H9 (cell line): ENCODE measurements around the gene INPP5A. TPM values are rescaled to one million over a fixed set of nuclear protein-coding genes. Genes with fewer than 3 reads are reported as not detected.

Source experiments
- DNase-seq: peaks from one replicate; pipeline ENCODE4 v3.0.0-alpha.2; 2017
- H2AFZ ChIP-seq: one replicate; pipeline ENCODE4 v1.6.1; 2013; ENCODE audit warnings: mild to moderate bottlenecking, low read length, control low read depth, moderate library complexity
- H2AK5ac ChIP-seq: 2 replicates; pipeline ENCODE4 v1.6.1; 2013; ENCODE audit warnings: low read length, control low read depth, mixed read lengths; ENCODE audit not compliant: insufficient read length
- H2BK120ac ChIP-seq: one replicate; pipeline ENCODE4 v1.6.1; 2013; ENCODE audit warnings: low read depth, mild to moderate bottlenecking, low read length, control low read depth, inconsistent platforms; ENCODE audit not compliant: poor library complexity, severe bottlenecking
- H2BK12ac ChIP-seq: 2 replicates; pipeline ENCODE4 v1.6.1; 2013; ENCODE audit warnings: low read length, control low read depth, mixed read lengths, low read depth; ENCODE audit not compliant: insufficient read length
- H2BK15ac ChIP-seq: 2 replicates; pipeline ENCODE4 v1.6.1; 2013; ENCODE audit warnings: low read depth, low read length, control low read depth
- H2BK20ac ChIP-seq: one replicate; pipeline ENCODE4 v1.6.1; 2013; ENCODE audit warnings: low read depth, mild to moderate bottlenecking, low read length, control low read depth, inconsistent platforms; ENCODE audit not compliant: poor library complexity, severe bottlenecking
- H2BK5ac ChIP-seq: 2 replicates; pipeline ENCODE4 v1.6.1; 2013; ENCODE audit warnings: low read length, control low read depth, mixed read lengths; ENCODE audit not compliant: insufficient read length
- H3K14ac ChIP-seq: 2 replicates; pipeline ENCODE4 v1.6.1; 2013; ENCODE audit warnings: low read length, control low read depth; ENCODE audit not compliant: insufficient read depth
- H3K18ac ChIP-seq: 2 replicates; pipeline ENCODE4 v1.6.1; 2013; ENCODE audit warnings: low read depth, mild to moderate bottlenecking, mixed read lengths, low read length, control low read depth; ENCODE audit not compliant: insufficient read length
- H3K23ac ChIP-seq: 2 replicates; pipeline ENCODE4 v1.6.1; 2013; ENCODE audit warnings: low read length, control low read depth, mixed read lengths, low read depth; ENCODE audit not compliant: insufficient read length
- H3K23me2 ChIP-seq: 2 replicates; pipeline ENCODE4 v1.6.1; 2013; ENCODE audit warnings: low read depth, mild to moderate bottlenecking, mixed read lengths, low read length, control low read depth; ENCODE audit not compliant: insufficient read length, poor library complexity, severe bottlenecking
- H3K27ac ChIP-seq: 2 replicates; pipeline ENCODE4 v1.5.1; 2013; ENCODE audit warnings: low read length, control low read depth, mixed read lengths, low read depth; ENCODE audit not compliant: insufficient read length
- H3K27me3 ChIP-seq: 2 replicates; pipeline ENCODE4 v1.6.1; 2013; ENCODE audit warnings: low read length, control low read depth, inconsistent platforms; ENCODE audit not compliant: insufficient read depth
- H3K4ac ChIP-seq: 2 replicates; pipeline ENCODE4 v1.6.1; 2013; ENCODE audit warnings: low read depth, mild to moderate bottlenecking, control low read depth, inconsistent platforms, low read length, moderate library complexity
- H3K4me1 ChIP-seq: 2 replicates; pipeline ENCODE4 v1.6.1; 2013; ENCODE audit warnings: low read length, control low read depth, inconsistent platforms; ENCODE audit not compliant: insufficient read depth
- H3K4me2 ChIP-seq: 2 replicates; pipeline ENCODE4 v1.6.1; 2013; ENCODE audit warnings: low read length, control low read depth, mixed read lengths; ENCODE audit not compliant: insufficient read length, insufficient read depth
- H3K56ac ChIP-seq: 2 replicates; pipeline ENCODE4 v1.6.1; 2013; ENCODE audit warnings: low read depth, mild to moderate bottlenecking, mixed read lengths, low read length, control low read depth; ENCODE audit not compliant: insufficient read length
- H3K79me1 ChIP-seq: 2 replicates; pipeline ENCODE4 v1.6.1; 2013; ENCODE audit warnings: low read depth, mild to moderate bottlenecking, moderate library complexity, low read length, control low read depth, inconsistent platforms; ENCODE audit not compliant: insufficient read depth, poor library complexity, severe bottlenecking
- H3K79me2 ChIP-seq: 2 replicates; pipeline ENCODE4 v1.6.1; 2013; ENCODE audit warnings: low read length, control low read depth, inconsistent platforms; ENCODE audit not compliant: insufficient read depth
- H3K9ac ChIP-seq: 2 replicates; pipeline ENCODE4 v1.6.1; 2013; ENCODE audit warnings: low read length, control low read depth, mixed read lengths; ENCODE audit not compliant: insufficient read length; ENCODE audit errors: extremely low read depth
- H3K9me3 ChIP-seq: one replicate; pipeline ENCODE4 v1.6.1; 2013; ENCODE audit warnings: low read depth, low read length, inconsistent platforms; ENCODE audit not compliant: control insufficient read depth
- H3T11ph ChIP-seq: one replicate; pipeline ENCODE4 v1.6.1; 2013; ENCODE audit warnings: mild to moderate bottlenecking, low read length, control low read depth, inconsistent platforms
- H4K20me1 ChIP-seq: one replicate; pipeline ENCODE4 v1.6.1; 2013; ENCODE audit not compliant: control insufficient read depth, insufficient read length, insufficient read depth
- H4K5ac ChIP-seq: 2 replicates; pipeline ENCODE4 v1.6.1; 2013; ENCODE audit warnings: low read depth, mild to moderate bottlenecking, mixed read lengths, low read length, control low read depth; ENCODE audit not compliant: insufficient read length
- H4K8ac ChIP-seq: replicated peaks from 2 replicates; pipeline ENCODE4 v1.6.1; 2013; ENCODE audit warnings: low read length, control low read depth, mixed read lengths, low read depth; ENCODE audit not compliant: insufficient read length
- H4K91ac ChIP-seq: 2 replicates; pipeline ENCODE4 v1.6.1; 2013; ENCODE audit warnings: low read depth, mild to moderate bottlenecking, moderate library complexity, mixed read lengths, low read length, control low read depth; ENCODE audit not compliant: insufficient read length
- H3K27ac Mint-ChIP-seq, 3 experiments: 2 replicates in 2 of 3; 3 replicates in 1 of 3; pipeline ENCODE4 v1.8.0; 2020 to 2021; ENCODE audit warnings: mixed read lengths in 3 of 3, mild to moderate bottlenecking in 1 of 3, moderate library complexity in 1 of 3
- H3K27me3 Mint-ChIP-seq: 2 replicates; pipeline ENCODE4 v1.8.0; 2021; ENCODE audit warnings: low read depth, mild to moderate bottlenecking, moderate library complexity, mixed read lengths
- H3K36me3 Mint-ChIP-seq, 3 experiments: 2 replicates in 2 of 3; 3 replicates in 1 of 3; pipeline ENCODE4 v1.8.0; 2020 to 2021; ENCODE audit warnings: low read depth in 3 of 3, mixed read lengths in 3 of 3; ENCODE audit not compliant: insufficient read depth in 1 of 3
- H3K4me1 Mint-ChIP-seq, 2 experiments: 2 replicates each; pipeline ENCODE4 v1.8.0; 2020; ENCODE audit warnings: mixed read lengths in 2 of 2
- H3K4me3 Mint-ChIP-seq, 2 experiments: 2 replicates in 1 of 2; 3 replicates in 1 of 2; pipeline ENCODE4 v1.8.0; 2020 to 2021; ENCODE audit warnings: mild to moderate bottlenecking in 2 of 2, mixed read lengths in 2 of 2, moderate library complexity in 1 of 2
- H3K9me3 Mint-ChIP-seq, 2 experiments: 2 replicates in 1 of 2; 3 replicates in 1 of 2; pipeline ENCODE4 v1.8.0; 2020; ENCODE audit warnings: mild to moderate bottlenecking in 2 of 2, mixed read lengths in 2 of 2, moderate library complexity in 1 of 2
- CTCF ChIP-seq: fragments of 200-600 bp; sonication (generic); conservative IDR thresholded peaks from 3 replicates; pipeline ENCODE4 v1.8.0; 2021; ENCODE audit warnings: antibody characterized with exemption, mild to moderate bottlenecking
- WGBS: extraction: QIAGEN DNeasy Blood & Tissue Kit; methylation state at CpG from one replicate; pipeline ENCODE4 v1.1.7; 2013; ENCODE audit warnings: missing lambda C conversion rate, low lambda C conversion rate, mixed read lengths; ENCODE audit not compliant: insufficient read length; ENCODE audit errors: extremely low coverage; 5-methylcytosine and 5-hydroxymethylcytosine counted together
- total RNA-seq: library from RNA; stranded (reverse); gene quantifications from 2 replicates; pipeline ENCODE4 v1.2.1, GENCODE V29; 2021

The INPP5A gene
- total RNA-seq, 1 experiment from 2014 or later: 17.7 TPM

- Histone ChIP-seq H3K4me1 (no peaks in the 10 kb centered on the region), H3K23ac (no peak overlapping the region), H3K27me3 (no peaks in the 10 kb centered on the region), H3K4ac (no peak overlapping the region), H3K9ac (no peak overlapping the region), H3K27ac (no peak overlapping the region), H3K56ac (no peak overlapping the region), H3K23me2 (no peaks in the 10 kb centered on the region), H3K79me2 (no peaks in the 10 kb centered on the region), H3K9me3 (no peaks in the 10 kb centered on the region), H4K91ac (no peak overlapping the region), H3K4me2 (no peak overlapping the region), H2AK5ac (no peak overlapping the region), H3K18ac (no peak overlapping the region), H2AFZ (no peak overlapping the region), H2BK20ac (no peak overlapping the region), H4K20me1 (no peaks in the 10 kb centered on the region), H2BK15ac (no peak overlapping the region), H2BK120ac (no peak overlapping the region), H2BK12ac (no peak overlapping the region), H3T11ph (no peak overlapping the region), H3K14ac (no peak overlapping the region), H4K5ac (no peak overlapping the region), H4K8ac (no peak overlapping the region), H3K79me1 (no peaks in the 10 kb centered on the region), H2BK5ac (no peak overlapping the region)
- no peak for DNase-seq
- H3K36me3 Mint-ChIP-seq: peaks cover 4 to 7% (median 6%) of the 10 kb centered on the region in 3 experiments; a peak in 5 of 7 replicates
- peaks cover 8 to 9% of the 10 kb centered on the region in 2 experiments; a peak in 4 of 5 replicates for H3K9me3 Mint-ChIP-seq
- no peak overlapping the region for H3K27ac Mint-ChIP-seq
- H3K4me1 Mint-ChIP-seq: peaks cover 0 to 8% of the 10 kb centered on the region in 2 experiments; a peak in 2 of 4 replicates
- TF ChIP-seq CTCF: no peak
- WGBS: no CpG with 5 or more reads among the region's 18 CpGs
- H3K27me3 Mint-ChIP-seq: peaks cover 6% of the 10 kb centered on the region
- H3K4me3 Mint-ChIP-seq: no peak overlapping the region
Observed at GRCh38 chr10:132776186-132776585, 238.6 kb downstream of the INPP5A start.
